GM12872 (cell line): ENCODE results near the gene PHACTR1.

Experiments used
- CTCF ChIP-seq: IDR thresholded peaks from 3 replicates; pipeline ENCODE4 v1.5.1; 2011; ENCODE audit warnings: low read depth, mild to moderate bottlenecking, low read length, moderate library complexity; ENCODE audit not compliant: insufficient read depth

The PHACTR1 gene

GRCh38 chr6:13124131-13124530, 407.6 kb downstream of the PHACTR1 start:
- no peak for TF ChIP-seq CTCF

- TF ChIP-seq CTCF = no peak
Observed at GRCh38 chr6:13125841-13126240, 409.3 kb downstream of the PHACTR1 start.

- no peak for TF ChIP-seq CTCF
Observed at GRCh38 chr6:13131935-13132661, 415.5 kb downstream of the PHACTR1 start.

- TF ChIP-seq CTCF = no peak
Observed at GRCh38 chr6:13135152-13135551, 418.6 kb downstream of the PHACTR1 start.

- no peak for TF ChIP-seq CTCF
Observed at GRCh38 chr6:13139119-13139518, 422.6 kb downstream of the PHACTR1 start.

GRCh38 chr6:13140980-13141379, 424.4 kb downstream of the PHACTR1 start:
- TF ChIP-seq CTCF = no peak

GRCh38 chr6:13141387-13141786, 424.8 kb downstream of the PHACTR1 start:
- no peak for TF ChIP-seq CTCF
